CD14-positive monocyte (primary cell): Measurements from ENCODE around the gene DCLK3. TPM values are rescaled to one million over a fixed set of nuclear protein-coding genes. Genes with fewer than 3 reads are reported as not detected.

ENCODE experiments used
- DNase-seq, 3 donors: peaks; one replicate each; pipeline ENCODE4 v3.0.0-alpha.2; 2011 to 2022
- H2AFZ ChIP-seq: 2 replicates; pipeline ENCODE4 v1.6.0; 2012; ENCODE audit warnings: mild to moderate bottlenecking, low read depth, low read length, inconsistent platforms; ENCODE audit not compliant: insufficient read depth, poor library complexity, severe bottlenecking
- H3K27ac ChIP-seq, 2 donors: 1 replicate in 1 of 2; 2 replicates in 1 of 2; pipeline ENCODE4 v1.5.1; 2012 to 2013; ENCODE audit warnings: low read length in 2 of 2, control low read depth in 1 of 2, inconsistent platforms in 1 of 2, low read depth in 1 of 2, mild to moderate bottlenecking in 1 of 2
- H3K27me3 ChIP-seq, 2 donors: one replicate each; pipeline versions ENCODE4 v1.6.0 to v1.6.1; 2011 to 2013; ENCODE audit warnings: low read length in 2 of 2; ENCODE audit not compliant: control insufficient read depth in 2 of 2, insufficient read depth in 2 of 2
- H3K36me3 ChIP-seq, 2 donors: replicated peaks in 1 of 2; 1 replicate in 1 of 2; 2 replicates in 1 of 2; pipeline versions ENCODE4 v1.5.1 to v1.6.1; 2012 to 2013; ENCODE audit warnings: low read length in 2 of 2, control low read depth in 1 of 2, inconsistent platforms in 1 of 2, mild to moderate bottlenecking in 1 of 2; ENCODE audit not compliant: insufficient read depth in 2 of 2, control insufficient read depth in 1 of 2
- H3K4me1 ChIP-seq, 2 donors: 1 replicate in 1 of 2; 2 replicates in 1 of 2; pipeline versions ENCODE4 v1.5.1 to v1.6.1; 2012 to 2013; ENCODE audit warnings: low read length in 2 of 2, control low read depth in 1 of 2, inconsistent platforms in 1 of 2, mild to moderate bottlenecking in 1 of 2, moderate library complexity in 1 of 2; ENCODE audit not compliant: insufficient read depth in 2 of 2, control insufficient read depth in 1 of 2
- H3K4me2 ChIP-seq: replicated peaks from 2 replicates; pipeline ENCODE3; 2012; ENCODE audit warnings: low read length, moderate library complexity, mild to moderate bottlenecking; ENCODE audit not compliant: poor library complexity, severe bottlenecking; ENCODE audit errors: extremely low read depth
- H3K4me3 ChIP-seq, 3 experiments: fragments of 200-600 bp in 1 of 3; sonication (generic) in 1 of 3; replicated peaks in 1 of 3; 1 replicate in 2 of 3; 2 replicates in 1 of 3; pipeline ENCODE4 v1.5.1; 2011 to 2013; ENCODE audit warnings: low read length in 3 of 3, mild to moderate bottlenecking in 3 of 3, control low read depth in 2 of 3, low read depth in 2 of 3, inconsistent platforms in 1 of 3, moderate library complexity in 1 of 3
- H3K79me2 ChIP-seq: 2 replicates; pipeline ENCODE4 v1.6.0; 2012; ENCODE audit warnings: mild to moderate bottlenecking, control low read depth, inconsistent platforms, low read length, moderate library complexity; ENCODE audit not compliant: insufficient read depth
- H3K9ac ChIP-seq: 2 replicates; pipeline ENCODE4 v1.6.0; 2017; ENCODE audit warnings: low read length, mild to moderate bottlenecking; ENCODE audit not compliant: insufficient read depth, poor library complexity, severe bottlenecking
- H3K9me3 ChIP-seq, 2 donors: replicated peaks in 1 of 2; 1 replicate in 1 of 2; 2 replicates in 1 of 2; pipeline versions ENCODE4 v1.5.1 to v1.6.1; 2012 to 2013; ENCODE audit warnings: low read length in 2 of 2, control low read depth in 1 of 2; ENCODE audit not compliant: control insufficient read depth in 1 of 2, insufficient read depth in 1 of 2
- H4K20me1 ChIP-seq: 2 replicates; pipeline ENCODE4 v1.6.0; 2012; ENCODE audit warnings: mild to moderate bottlenecking, low read length, control low read depth, moderate library complexity; ENCODE audit not compliant: insufficient read depth
- H3K27ac Mint-ChIP-seq, 7 donors: one replicate each; pipeline ENCODE4 v1.8.0; 2020; ENCODE audit warnings: mild to moderate bottlenecking in 7 of 7, mixed read lengths in 7 of 7, moderate library complexity in 6 of 7, inconsistent platforms in 2 of 7
- H3K27me3 Mint-ChIP-seq, 3 donors: one replicate each; pipeline ENCODE4 v1.8.0; 2021 to 2022; ENCODE audit warnings: low read depth in 3 of 3, mild to moderate bottlenecking in 3 of 3, mixed read lengths in 3 of 3, moderate library complexity in 3 of 3, inconsistent platforms in 1 of 3
- H3K36me3 Mint-ChIP-seq, 2 donors: one replicate each; pipeline ENCODE4 v1.8.0; 2020; ENCODE audit warnings: mixed read lengths in 2 of 2, inconsistent platforms in 1 of 2, mild to moderate bottlenecking in 1 of 2
- H3K4me1 Mint-ChIP-seq: one replicate; pipeline ENCODE4 v1.8.0; 2020; ENCODE audit warnings: mild to moderate bottlenecking, mixed read lengths
- H3K4me3 Mint-ChIP-seq, 2 donors: one replicate each; pipeline ENCODE4 v1.8.0; 2020; ENCODE audit warnings: mild to moderate bottlenecking in 2 of 2, mixed read lengths in 2 of 2, moderate library complexity in 1 of 2
- H3K9me3 Mint-ChIP-seq, 7 donors: one replicate each; pipeline ENCODE4 v1.8.0; 2020 to 2022; ENCODE audit warnings: mixed read lengths in 7 of 7, mild to moderate bottlenecking in 6 of 7, moderate library complexity in 6 of 7, inconsistent platforms in 2 of 7
- WGBS: methylation state at CpG from one replicate; pipeline ENCODE4 v1.1.5; 2013; ENCODE audit warnings: missing lambda C conversion rate; ENCODE audit not compliant: insufficient coverage; 5-methylcytosine and 5-hydroxymethylcytosine counted together
- intact Hi-C, 2 donors: fragments of 100-400 bp; cut with micrococcal nuclease; formaldehyde crosslinking; loops; one replicate each; pipeline versions ENCODE4 v1.15.0 to v1.15.1; 2023
- polyA plus RNA-seq, 3 donors: library from polyadenylated mRNA; depleted of rRNA in 1 of 3; unstranded in 2 of 3; stranded (reverse) in 1 of 3; fragments of 300-500 nt in 2 of 3; fragments of >200 nt in 1 of 3; fragmentation: Illumina TruSeq in 2 of 3; gene quantifications; 1 replicate in 2 of 3; 2 replicates in 1 of 3; pipeline ENCODE4 v1.2.3, GENCODE V29; 2012 to 2021
- TF ChIP-seq, protein P1 (sequence below): fragments of 200-600 bp; IDR thresholded peaks from one replicate; pipeline ENCODE4 v1.8.0; 2022; ENCODE audit warnings: antibody characterized with exemption, mild to moderate bottlenecking

The DCLK3 gene
- polyA plus RNA-seq, 3 donors, result not detected

DNA sequence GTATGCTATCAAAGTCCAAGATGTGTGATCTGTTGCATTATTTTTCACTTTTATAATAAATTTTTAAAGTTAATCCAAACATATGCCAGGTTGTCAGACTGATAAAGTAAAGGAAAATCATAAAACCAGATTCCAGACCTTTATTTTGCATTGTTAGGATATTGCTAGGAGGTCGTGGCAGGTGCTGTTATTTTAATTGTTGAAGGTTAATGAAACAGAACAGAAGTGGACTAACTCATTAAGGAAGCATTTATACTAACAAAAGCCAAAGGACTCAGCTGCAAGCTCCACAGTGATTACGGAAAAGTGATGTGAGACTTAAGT lies 63.1 kb downstream of the DCLK3 start:
- no CpG with 5 or more reads among the region's 2 CpGs for WGBS
- no peak overlapping the region for H3K9ac ChIP-seq

DNA sequence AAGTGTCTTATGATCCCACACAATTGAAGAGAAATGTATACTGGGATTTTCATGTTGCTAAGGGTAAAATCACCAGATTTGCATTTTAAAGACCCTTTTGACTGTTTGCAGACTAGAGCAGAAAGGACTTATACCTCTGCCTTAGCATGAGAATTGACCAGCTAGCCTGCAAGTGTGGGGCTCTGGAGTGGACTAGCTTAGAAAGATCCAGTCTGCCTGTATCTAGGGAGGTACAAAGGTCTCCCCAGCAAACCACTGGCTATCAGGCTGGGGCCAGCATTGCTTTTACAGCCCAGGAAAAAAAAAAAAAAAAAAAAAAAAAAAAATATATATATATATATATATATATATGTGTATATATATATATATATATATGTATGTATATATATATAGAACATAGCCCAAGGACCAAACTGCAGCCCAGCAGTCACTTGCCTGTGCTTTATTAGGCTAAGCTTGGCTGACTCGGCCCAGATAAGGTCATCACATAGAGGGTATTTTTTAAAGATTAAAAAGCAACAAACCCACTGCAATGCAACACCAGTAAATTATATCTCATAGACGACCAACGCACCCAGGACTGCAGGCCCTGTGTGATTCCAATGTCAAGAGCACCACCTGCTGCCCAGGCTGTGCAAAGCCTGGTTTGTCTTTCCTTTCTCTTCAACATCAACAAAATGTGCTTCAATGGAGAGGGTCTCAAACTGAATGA lies 63.7 kb downstream of the DCLK3 start:
- DNase-seq, result peak; percentile 12 to 27 (median 14)

More for the DNA sequence above, 63.1 kb downstream of the DCLK3 start:
- Histone ChIP-seq H3K4me3 (no peak overlapping the region), H3K27me3 (no peaks in the 10 kb centered on the region), H3K9me3 (no peaks in the 10 kb centered on the region), H2AFZ (no peak overlapping the region), H4K20me1 (no peaks in the 10 kb centered on the region), H3K4me1 (no peaks in the 10 kb centered on the region), H3K27ac (no peak overlapping the region), H3K4me2 (no peak overlapping the region), H3K36me3 (no peaks in the 10 kb centered on the region), H3K79me2 (no peaks in the 10 kb centered on the region)
- no peaks in the 10 kb centered on the region for H3K36me3 Mint-ChIP-seq
- H3K9me3 Mint-ChIP-seq, result peaks cover 0 to 2% (median 0%) of the 10 kb centered on the region in 7 donors
- TF ChIP-seq, protein P1, sequence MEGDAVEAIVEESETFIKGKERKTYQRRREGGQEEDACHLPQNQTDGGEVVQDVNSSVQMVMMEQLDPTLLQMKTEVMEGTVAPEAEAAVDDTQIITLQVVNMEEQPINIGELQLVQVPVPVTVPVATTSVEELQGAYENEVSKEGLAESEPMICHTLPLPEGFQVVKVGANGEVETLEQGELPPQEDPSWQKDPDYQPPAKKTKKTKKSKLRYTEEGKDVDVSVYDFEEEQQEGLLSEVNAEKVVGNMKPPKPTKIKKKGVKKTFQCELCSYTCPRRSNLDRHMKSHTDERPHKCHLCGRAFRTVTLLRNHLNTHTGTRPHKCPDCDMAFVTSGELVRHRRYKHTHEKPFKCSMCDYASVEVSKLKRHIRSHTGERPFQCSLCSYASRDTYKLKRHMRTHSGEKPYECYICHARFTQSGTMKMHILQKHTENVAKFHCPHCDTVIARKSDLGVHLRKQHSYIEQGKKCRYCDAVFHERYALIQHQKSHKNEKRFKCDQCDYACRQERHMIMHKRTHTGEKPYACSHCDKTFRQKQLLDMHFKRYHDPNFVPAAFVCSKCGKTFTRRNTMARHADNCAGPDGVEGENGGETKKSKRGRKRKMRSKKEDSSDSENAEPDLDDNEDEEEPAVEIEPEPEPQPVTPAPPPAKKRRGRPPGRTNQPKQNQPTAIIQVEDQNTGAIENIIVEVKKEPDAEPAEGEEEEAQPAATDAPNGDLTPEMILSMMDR, result no peak
- intact Hi-C loops, result no loop called here
- peaks cover 1 to 5% (median 2%) of the 10 kb centered on the region in 3 donors for H3K27me3 Mint-ChIP-seq
- no peaks in the 10 kb centered on the region for H3K4me1 Mint-ChIP-seq
- DNase-seq, result no peak
- H3K4me3 Mint-ChIP-seq, result no peak overlapping the region
- no peak overlapping the region for H3K27ac Mint-ChIP-seq

More for the DNA sequence above, 63.7 kb downstream of the DCLK3 start:
- Mint-ChIP-seq H3K27ac (no peak overlapping the region), H3K36me3 (no peaks in the 10 kb centered on the region), H3K4me3 (no peak overlapping the region), H3K9me3 (peaks cover 0 to 2% (median 0%) of the 10 kb centered on the region in 7 donors), H3K27me3 (peaks cover 1 to 5% (median 2%) of the 10 kb centered on the region in 3 donors), H3K4me1 (no peaks in the 10 kb centered on the region)
- H2AFZ ChIP-seq, result no peak overlapping the region
- TF ChIP-seq, protein P1, result peak; percentile 61
- no peak overlapping the region for H3K4me3 ChIP-seq
- no peaks in the 10 kb centered on the region for H3K36me3 ChIP-seq
- no peak overlapping the region for H3K27ac ChIP-seq
- no peaks in the 10 kb centered on the region for H3K79me2 ChIP-seq
- no peak overlapping the region for H3K4me2 ChIP-seq
- H3K4me1 ChIP-seq, result no peaks in the 10 kb centered on the region
- WGBS, result no CpG with 5 or more reads among the region's 3 CpGs
- H3K27me3 ChIP-seq, result no peaks in the 10 kb centered on the region
- no peak overlapping the region for H3K9ac ChIP-seq
- no peaks in the 10 kb centered on the region for H3K9me3 ChIP-seq
- intact Hi-C loops, result no loop called here
- no peaks in the 10 kb centered on the region for H4K20me1 ChIP-seq
